ENCODE data around the gene NBPF20.
"Not testable (repeated sequence)": the region's sequence is repeated elsewhere in the genome, so short reads cannot be mapped to it uniquely, and the experiment has no call there.

The NBPF20 gene

GRCh38 chr1:145424612-145425435 lies 579 bp downstream of the NBPF20 start:
- peak in 1 of 2 experiments; percentile 40 for DNase-seq

- DNase-seq: not testable (repeated sequence)
Measured at GRCh38 chr1:145415149-145415548, 10.3 kb downstream of the NBPF20 start.

- not testable (repeated sequence) for DNase-seq
Measured at GRCh38 chr1:145407266-145407665, 18.1 kb downstream of the NBPF20 start.

GRCh38 chr1:145404949-145405348 lies 20.5 kb downstream of the NBPF20 start:
- DNase-seq: not testable (repeated sequence)

- DNase-seq: not testable (repeated sequence)
Measured at GRCh38 chr1:145400701-145401100, 24.7 kb downstream of the NBPF20 start.
